CD4-positive, alpha-beta T cell treated with Interleukin-15 for 1 hour (primary cell): ENCODE results near the gene YIPF2.
"Not testable (repeated sequence)": the region's sequence is repeated elsewhere in the genome, so short reads cannot be mapped to it uniquely, and the experiment has no call there.

Experiments
- DNase-seq: peaks from one replicate; pipeline ENCODE4 v3.0.0-alpha.2; 2020

Gene YIPF2

DNA sequence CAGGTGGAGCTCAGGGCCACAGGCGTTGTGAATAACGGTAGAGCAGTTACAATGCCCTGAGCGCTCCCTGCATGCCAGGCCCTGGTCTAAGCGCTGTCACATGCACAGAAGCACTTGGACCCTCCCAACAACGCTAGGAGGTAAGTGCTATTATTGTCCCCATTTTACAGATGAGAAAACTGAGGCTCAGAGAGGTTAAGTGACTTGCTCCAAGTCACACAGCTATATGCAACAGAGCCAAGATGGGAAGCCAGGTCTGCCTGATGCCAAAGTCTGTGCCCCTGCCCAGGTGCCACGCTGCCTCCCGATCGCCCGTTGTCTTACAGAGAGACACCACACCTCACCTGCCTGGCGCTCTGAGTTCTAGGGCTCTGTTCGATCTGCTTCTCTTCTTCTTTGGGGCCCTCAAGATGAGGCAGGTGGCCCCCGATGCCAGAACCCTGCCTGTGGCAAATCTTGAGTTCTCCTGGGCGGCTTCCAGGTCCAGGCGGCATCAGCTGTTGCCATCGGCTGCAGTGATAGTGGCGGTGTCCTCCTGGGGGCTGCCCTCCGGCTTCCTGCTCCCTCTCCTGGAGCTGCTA, 20.0 kb downstream of the YIPF2 start:
- no peak for DNase-seq

DNA sequence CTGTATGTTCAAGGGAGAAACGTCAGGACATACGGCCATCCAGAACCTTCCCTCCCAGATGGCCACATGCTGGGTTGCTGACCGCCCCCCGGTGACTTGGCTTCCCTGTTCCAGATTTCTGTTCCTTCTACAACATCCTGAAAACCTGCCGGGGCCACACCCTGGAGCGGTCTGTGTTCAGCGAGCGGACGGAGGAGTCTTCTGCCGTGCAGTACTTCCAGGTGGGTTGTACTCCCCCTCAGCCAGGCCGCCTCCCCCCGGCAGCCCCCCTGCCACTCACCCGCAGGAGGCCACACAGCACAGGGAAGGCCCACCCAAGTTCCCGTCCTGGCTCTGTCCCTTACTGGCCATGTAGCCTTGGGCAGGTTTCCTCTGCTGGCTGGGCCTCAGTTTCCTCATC, 20.5 kb downstream of the YIPF2 start:
- no peak for DNase-seq

DNA sequence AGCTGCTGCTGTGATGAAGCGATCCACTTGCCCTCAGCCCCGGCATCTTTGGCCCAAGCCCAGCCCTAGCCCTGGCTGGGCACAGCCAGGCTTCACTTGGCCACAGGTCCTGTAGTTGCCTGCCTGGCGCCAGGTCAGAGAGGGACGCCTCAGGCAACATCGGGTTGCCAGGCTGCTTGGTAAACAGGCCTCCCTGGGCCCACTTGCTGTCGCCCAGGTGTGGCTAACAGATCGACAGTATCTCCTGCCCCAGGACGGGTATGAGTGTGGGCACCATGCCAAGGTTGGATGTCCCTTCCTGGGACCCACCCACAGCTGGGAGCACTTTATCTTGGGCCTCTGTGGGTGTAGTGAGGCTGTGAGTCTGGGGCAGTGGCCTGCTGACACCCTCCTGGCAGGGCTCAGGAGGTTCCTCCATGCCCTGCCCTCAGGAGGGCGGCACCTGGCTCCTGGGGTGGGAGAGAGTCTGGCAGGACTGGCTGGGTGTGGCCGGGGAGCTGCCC, 29.2 kb downstream of the YIPF2 start:
- no peak for DNase-seq

DNA sequence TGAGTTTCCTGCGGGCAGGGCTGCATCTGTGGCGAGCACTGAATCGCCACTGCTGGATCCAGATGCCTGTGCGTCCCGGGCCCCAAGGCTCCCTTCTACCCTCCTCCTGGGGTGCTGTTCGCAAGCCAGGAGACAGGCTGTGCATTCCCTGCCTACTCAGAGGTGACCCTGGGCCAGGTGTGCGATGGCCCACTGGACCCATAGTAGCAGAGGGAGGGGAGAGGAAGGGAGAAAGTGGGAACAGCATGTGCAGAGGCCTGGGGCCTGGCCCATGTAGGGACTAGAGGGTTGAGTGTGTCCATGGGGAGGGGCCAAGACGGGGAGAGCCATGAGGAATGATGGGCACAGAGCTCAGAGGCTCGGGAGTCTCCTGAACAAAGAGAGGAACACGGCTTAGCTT, 29.8 kb downstream of the YIPF2 start:
- no peak for DNase-seq

DNA sequence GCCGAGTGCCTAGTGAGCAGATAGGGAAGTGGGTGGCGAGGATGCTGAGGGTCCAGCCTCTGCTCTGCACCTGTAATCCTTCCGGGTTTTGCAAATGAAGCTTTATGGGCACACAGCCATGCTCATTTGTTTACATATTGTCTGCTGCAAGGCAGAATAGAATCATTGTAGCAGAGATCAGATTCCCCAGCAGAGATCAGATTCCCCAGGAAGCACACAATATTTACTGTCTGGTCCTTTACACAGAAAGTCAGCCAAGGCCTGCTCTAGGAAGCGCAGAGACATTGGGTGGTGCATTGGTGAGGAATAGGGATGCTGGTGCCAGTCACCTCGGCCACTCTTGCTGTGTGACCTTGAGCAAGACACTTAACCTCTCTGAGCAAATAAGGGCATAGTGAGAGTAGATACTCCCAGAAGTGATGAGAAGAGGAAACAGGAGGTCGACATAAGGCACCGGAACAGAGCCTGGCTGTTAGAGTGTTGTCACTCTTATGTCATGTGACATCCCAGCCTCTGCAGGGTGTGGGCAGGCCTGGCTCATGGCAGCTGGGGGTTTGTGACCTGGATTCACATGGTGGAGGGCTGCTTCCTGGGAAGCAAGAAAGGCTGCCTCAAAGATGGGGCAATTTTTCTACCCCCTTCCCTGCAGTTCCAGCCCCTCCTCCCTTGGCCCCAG, 31.4 kb downstream of the YIPF2 start:
- DNase-seq: no peak

DNA sequence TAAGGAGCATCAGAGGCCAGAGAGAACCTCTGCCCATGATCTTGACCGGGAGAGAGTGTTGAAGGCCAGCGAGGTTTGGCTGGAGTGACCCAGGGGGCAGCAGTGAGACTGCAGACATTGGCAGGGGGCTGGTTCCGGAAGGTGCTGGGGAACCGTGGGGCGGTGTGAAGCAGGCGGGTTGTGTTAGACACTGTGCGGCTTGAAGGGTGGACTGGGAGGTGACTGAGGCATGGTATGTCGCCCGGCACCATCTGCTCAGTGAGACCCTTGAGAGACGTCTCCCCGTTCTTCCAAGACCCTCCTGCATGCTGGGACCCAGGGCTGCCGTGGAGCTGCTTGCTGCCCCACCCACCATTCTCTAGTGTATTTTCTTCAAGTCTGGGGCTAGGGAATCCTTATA, 32.5 kb downstream of the YIPF2 start:
- no peak for DNase-seq

DNA sequence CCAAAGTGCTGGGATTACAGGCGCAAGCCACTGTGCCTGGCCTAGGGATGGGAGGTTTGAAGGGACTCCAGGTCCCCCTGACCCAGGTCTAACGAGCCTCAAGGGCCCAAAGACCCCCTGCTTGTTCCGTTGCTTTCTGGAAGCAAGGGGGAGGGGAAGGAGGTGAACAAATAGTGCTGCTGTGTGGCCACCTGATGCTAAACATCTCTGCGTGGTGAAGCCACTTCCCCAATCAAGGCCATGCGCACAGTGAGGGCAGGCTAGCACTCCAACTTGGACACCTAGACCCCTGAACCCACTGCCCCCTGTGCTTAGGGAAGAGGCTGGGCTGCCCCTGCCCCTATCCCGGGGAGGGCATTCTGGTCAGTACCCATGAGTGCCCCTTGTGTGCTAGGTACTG, 33.1 kb downstream of the YIPF2 start:
- DNase-seq: no peak

DNA sequence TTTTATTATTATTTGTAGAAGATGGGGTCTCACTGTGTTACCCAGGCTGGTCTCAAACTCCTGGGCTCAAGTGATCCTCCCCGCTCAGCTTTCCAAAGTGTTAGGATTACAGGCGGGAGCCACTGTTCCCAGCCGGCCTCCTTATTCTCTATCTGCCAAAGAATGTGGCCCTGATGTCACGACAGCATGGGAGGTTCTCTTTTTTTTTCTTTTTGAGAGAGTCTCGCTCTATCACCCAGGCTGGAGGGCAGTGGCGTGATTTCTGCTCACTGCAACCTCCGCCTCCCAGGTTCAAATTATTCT, 33.6 kb downstream of the YIPF2 start:
- DNase-seq: no peak

DNA sequence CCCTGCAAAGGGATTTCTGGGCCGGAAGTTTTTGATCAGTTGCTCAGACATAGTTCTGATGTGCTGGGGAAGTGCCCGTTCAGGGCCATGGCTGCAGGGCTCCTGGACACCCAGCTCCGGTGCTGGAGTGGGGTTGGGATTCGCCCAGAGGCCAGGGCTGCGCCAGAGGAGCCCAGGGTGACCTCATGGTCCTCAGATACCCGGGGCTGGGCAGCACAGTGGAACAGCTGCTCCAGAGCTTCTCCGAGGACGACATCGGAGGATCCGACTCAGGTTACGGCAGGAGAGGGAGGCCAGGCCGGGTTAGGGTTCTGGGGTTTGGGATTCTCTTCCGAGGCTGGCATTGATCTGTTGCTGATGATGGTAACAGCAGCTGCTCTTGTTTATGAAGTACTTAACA, 36.2 kb downstream of the YIPF2 start:
- DNase-seq: no peak

DNA sequence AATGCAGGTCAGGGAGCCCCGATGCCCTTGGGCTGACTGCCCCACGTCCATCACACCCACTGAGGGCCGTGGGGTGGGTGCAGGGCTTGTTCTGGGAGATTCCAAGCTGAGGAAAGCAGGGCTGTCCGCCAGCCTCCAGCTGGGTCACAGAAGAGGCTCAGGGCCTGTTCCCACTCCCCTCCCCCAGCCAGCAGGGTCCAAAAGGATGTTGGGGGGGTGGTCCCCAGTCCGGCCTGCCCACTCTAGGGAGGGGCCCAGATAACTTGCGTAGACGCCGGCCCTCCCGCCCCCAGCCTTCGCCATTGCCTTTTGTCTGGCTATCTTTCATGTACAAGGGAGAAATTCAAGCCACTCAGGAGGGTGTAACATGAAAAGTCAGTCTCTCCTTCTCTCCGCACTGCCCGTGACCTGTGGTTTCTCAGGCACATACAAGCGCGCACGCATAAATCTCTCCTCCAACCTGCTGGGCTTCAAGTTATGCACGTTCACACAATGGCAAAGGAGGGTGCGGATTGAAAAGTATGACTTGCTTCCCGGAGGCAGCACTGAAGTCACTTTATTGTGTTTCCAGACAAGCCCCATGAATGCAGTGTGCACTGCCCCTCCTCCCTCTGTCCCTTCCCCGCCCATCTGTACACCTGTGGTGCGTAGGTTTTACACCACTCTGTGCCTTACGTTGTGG, 36.9 kb downstream of the YIPF2 start:
- no peak for DNase-seq

DNA sequence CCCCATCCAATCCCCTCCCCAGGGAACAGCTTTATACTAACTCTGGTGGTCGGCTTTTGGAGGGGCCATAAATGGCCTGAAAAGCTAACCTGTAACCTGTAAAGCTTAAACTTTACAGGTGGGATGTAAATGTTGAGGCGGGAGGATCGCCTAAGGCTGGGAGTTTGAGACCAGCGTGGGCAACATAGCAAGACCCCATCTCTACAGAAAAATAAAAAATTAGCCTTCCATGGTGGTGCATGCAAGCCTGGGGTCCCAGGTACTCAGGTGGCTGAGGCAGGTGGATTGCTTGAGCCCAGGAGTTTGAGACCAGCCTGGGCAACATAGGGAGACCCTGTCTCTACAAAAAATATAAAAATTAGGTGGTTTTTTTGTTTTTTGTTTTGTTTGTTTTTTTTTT, 38.6 kb downstream of the YIPF2 start:
- DNase-seq: no peak

DNA sequence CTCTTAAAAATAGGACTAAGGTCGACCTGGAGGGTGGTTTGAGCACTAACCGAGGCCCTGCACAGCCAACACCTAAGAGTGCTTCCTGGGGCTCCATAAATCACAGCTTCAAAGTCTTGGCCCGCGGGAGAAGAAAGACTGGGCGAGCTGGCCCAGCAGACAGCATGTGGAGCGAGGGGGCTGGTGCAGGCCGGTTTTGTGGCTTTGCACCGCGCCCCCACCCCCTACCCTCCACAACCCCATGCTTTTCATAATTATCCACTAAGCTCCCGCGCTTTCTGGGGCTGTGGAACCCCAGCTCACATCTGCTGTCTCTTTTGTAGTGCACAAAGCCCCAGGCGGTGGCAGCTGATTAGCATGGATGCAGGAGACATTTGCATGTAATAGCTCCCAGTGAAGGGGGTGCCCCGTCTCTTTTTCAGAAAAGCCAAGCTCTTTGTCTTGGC, 40.0 kb downstream of the YIPF2 start:
- DNase-seq: no peak

DNA sequence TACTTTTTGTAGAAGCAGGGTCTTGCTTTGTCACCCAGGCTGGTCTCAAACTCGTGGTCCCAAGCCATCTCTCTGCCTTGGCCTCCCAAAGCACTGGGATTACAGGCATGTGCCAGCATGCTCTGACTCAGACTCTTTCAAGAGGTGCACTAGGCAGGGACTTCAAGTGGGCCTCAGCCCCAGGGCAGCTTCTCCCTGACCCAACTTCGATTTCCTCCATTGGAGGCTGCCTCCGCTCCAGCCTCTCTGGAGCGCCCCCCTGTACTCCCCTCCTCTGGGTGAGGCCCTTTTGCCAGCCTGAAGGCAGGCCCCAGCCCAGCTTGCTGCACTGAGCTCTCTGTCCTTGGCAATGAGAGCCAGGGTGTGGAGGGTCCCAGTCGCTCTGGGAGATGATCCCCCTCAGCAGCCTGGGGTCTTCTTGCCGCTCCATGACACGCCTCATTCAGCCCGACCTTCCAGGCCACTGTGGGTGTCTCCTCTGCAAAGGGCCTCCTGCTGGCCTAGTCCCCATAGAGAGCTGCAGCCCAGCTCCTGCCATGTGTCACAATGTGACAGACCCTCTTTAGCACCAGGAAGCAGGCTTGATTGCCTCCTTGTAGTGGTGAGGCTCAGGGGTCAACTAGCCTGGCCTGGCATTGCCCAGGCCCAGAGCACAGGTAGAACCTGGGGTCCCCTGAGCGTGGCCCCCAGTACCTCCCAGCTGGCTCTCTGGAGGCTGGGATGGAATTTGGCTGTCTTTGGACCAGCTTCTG, 40.6 kb downstream of the YIPF2 start:
- no peak for DNase-seq

DNA sequence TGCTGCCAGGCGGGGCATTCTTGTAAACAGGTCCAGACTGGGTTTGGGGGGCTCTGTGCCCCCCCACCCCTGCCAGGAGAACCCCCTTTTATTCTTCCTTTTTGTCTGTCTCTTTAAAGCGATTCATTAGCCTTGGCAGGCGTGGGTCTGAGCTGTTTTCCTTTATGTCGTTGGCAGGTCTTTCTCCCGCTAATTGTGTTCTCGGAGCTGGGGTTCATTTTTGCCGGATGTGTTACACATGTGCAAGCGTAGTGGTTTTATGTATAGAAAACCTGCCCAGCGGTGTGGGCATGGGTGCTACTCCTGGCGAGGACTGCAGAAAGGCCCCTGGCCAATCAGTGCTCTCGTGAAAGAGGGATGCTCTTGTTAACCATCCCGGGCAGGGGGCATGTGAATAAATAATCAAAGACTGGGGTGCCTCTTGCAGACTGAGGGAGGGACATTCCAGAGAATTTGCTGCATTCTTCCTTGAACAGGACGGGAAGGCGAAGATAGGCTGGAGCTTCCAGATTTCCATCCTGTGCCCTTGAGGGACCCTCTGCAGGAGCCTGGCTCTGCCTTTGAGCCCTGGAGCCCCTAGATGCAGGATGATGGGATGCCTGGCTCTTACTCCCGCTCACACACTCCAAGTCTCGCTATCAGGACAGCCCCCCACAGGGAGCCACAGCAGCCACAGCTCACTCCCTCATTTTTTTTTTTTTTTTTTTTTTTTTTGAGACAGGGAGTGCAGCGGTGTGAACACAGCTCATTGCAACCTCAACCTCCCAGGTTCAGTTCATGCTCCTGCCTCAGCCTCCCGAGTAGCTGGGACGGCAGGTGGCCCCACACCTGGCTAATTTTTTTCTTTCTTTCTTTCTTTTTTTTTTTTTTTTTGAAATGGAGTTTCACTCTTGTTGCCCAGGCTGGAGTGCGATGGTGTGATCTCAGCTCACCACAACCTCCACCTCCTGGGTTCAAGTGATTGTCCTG, 43.0 kb downstream of the YIPF2 start:
- no peak for DNase-seq

DNA sequence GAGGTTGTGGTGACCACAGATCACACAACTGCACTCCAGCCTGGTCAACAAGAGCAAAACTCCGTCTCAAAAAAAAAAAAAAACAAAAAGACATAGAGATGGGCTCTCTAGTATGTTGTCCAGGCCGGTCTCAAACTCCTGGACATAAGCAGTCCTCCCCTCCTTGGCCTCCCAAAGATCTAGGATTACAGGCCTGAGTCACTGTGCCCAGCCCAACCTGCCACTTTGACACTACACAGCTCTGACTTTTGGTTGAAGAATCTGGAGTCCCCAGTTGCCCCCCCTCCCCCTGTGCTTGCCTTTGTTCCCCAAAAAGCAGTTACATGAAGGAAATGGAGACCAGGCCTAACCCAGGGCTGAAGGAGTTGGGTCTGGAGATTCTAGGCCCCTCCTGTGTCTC, 44.2 kb downstream of the YIPF2 start:
- no peak for DNase-seq

DNA sequence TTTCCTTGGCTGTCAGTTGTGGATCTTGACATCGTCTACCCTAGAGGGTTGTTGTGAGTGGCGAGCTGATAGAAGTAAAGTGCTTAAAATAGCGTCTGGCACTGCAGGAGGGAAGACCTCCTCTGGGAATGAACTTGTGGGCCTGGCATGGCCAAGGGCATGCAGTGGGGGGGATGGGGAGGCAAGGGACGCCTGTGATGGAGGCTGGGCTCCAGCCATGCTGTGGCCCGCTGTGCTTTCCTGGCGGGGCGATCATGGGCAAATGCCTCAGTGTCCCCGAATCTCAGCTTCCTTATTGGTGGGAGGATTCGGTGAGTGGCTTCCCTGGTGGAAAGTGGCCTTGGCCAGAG, 46.4 kb downstream of the YIPF2 start:
- DNase-seq: no peak

DNA sequence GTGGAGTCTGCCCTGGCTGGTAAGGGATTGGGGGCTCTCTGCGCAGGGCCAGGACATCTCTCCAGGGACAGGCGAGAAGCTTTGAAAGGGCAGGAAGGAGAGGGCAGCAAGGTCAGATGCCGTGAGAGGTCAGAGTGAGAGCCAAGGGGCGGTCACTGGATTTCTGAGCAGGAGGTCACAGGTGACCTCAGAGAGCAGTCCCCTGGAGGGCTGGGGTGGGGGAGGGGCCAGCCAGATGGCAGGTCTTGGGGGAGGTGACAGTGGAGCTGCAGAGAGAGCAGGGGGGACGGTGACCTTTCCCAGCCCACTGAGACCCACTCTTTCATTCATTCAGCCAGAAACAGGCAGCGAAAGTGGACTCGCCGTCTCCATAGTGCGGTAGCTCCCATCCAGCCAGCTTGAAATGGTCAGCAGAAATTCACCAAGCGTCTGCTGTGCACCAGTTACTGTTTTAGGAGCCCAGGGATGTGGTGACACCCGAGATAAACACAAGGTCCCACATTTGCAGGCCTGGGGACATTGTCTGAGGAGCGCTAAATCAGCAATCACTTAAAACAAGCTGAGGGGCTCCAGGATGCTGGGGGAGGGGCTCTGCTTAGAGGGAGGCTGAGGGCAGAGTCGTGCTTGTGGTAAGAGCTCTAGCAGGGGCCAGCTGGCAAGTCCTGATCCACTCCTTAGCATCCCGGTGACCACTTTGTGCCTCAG, 46.9 kb downstream of the YIPF2 start:
- DNase-seq: no peak

DNA sequence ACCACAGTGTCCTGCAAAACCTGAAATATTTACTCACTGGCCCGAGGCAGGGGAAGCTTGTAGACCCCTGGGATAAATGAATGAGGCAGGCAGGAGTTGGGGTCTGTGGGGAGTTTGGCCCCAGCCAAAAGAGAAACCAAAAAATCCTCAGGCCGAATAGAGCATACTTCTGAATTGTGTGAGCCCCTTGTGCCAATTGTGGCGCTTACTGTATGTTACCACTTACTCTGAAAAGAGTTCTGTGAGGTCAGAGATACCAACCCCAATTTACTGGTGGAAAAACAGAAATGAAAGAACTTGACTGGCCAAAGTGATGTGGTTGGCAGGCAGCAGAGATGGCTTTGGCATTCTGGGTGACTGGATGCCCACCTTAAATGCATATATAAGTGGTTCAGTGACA, 50.2 kb downstream of the YIPF2 start:
- DNase-seq: no peak

DNA sequence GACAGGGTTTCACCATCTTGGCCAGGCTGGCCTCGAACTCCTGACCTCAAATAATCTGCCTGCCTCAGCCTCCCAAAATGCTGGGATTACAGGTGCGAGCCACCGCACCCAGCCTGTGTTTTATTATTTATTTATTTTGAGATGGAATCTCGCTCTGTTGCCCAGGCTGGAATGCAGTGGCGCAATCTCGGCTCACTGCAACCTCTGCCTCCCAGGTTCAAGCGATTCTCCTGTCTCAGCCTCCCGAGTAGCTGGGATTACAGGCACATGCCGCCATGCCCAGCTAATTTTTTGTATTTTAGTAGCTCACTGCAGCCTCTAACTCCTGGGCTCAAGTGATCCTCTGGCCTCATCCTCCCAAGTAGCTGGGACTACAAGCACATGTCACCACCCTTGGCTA, 50.8 kb downstream of the YIPF2 start:
- not testable (repeated sequence) for DNase-seq

DNA sequence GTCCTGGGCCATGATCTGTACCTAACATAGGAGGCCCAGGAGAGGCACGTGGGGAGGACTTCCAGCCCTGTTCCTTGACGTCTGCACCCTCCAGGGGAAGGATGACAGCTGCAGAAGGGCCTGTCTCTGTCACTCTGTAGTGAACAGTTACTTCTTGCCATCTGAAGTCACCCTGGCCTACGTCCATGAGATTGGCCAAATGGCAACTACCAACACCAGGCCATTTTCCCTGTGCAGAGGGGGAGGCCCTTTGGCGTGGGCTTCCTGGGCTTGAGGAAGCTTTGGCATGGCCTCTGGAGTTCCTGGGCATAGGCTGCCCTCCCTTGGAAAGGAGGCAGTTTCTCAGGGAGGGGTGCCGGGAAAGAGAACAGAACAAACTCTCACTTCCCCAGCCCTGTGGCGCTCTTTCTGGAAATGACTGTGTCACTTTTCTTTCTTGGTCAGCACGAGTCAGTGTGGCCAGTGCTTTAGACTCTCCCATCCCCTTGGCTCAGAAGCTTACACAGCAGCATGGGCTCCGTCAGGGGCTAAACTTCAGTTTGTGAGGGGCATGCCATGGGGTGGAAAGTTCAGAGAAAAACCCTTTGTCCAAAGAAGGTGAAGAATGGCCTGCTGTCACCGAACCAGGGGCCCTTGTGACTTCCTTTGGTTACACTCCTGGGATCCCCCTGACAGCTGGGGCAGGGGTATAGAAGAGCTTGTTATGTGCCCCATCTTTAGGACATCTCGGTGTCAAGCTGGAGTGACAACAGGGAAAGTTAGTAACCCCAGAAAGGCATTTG, 51.8 kb downstream of the YIPF2 start:
- no peak for DNase-seq

DNA sequence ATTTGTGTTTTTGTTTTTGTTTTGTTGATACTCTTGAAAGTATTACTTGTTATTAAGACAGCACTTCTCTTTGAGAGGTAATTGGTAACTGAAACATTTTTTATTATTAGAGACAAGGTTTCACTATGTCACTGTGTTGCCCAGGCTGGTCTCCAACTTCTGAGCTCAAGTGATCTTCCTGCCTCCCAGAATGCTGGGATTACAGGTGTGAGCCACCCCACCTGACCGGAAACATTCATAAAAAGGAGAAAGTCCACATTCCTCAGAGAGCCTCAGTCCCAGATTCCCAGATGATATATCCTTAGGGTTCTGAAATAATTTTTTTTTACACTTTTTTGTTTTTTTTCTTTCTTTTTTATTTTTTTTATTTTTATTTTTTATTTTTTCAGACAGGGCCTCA, 54.4 kb downstream of the YIPF2 start:
- DNase-seq: no peak
